NCI-H446 treated with DMSO at 0.1 percent for 48 hours (cell line): ENCODE measurements around the gene KDM4B.
"Not testable (repeated sequence)": the region's sequence is repeated elsewhere in the genome, so short reads cannot be mapped to it uniquely, and the experiment has no call there.

Source experiments
- DNase-seq: peaks from one replicate; lab custom pipeline; 2025; lab: John Stamatoyannopoulos, UW

KDM4B gene

GRCh38 chr19:5149932-5150901 lies 181.3 kb downstream of the KDM4B start:
- no peak for DNase-seq

DNA sequence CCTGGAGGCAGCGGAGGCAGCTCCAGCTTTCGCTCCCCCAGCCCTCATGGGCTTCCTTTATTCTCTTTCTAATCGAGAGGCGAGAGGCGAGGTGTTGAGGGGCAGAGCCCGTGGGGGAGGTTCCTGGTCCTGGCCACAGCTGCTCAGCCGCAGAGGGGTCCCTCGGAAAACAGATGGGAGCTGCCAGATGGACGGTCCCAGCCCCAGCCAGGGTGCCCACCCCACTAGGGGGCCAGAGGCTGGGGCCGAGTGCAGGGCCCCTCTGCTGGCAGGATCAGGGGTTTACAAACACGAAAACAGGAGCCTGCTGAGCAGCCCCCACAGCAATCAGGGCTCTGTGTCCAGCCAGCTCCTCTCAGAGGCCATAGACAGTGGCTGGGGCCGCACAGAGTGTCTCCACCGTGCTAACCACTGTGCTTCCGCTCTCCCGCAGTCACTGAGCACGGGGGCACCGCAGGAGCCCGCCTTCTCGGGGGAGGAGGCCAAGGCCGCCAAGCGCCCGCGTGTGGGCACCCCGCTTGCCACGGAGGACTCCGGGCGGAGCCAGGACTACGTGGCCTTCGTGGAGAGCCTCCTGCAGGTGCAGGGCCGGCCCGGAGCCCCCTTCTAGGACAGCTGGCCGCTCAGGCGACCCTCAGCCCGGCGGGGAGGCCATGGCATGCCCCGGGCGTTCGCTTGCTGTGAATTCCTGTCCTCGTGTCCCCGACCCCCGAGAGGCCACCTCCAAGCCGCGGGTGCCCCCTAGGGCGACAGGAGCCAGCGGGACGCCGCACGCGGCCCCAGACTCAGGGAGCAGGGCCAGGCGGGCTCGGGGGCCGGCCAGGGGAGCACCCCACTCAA lies 182.2 kb downstream of the KDM4B start:
- no peak for DNase-seq

GRCh38 chr19:5152013-5152763 lies 183.3 kb downstream of the KDM4B start:
- no peak for DNase-seq

DNA sequence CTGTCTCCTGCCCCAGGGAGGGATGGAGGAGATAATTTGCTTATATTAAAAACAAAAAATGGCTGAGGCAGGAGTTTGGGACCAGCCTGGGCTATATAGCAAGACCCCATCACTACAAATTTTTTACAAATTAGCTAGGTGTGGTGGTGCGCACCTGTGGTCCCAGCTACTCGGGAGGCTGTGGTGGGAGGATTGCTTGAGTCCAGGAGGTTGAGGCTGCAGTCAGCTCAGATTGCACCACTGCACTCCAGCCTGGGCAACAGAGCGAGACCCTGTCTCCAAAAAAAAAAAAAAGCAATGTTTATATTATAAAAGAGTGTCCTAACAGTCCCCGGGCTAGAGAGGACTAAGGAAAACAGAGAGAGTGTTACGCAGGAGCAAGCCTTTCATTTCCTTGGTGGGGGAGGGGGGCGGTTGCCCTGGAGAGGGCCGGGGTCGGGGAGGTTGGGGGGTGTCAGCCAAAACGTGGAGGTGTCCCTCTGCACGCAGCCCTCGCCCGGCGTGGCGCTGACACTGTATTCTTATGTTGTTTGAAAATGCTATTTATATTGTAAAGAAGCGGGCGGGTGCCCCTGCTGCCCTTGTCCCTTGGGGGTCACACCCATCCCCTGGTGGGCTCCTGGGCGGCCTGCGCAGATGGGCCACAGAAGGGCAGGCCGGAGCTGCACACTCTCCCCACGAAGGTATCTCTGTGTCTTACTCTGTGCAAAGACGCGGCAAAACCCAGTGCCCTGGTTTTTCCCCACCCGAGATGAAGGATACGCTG lies 184.0 kb downstream of the KDM4B start:
- no peak for DNase-seq

- DNase-seq: no peak
Measured at GRCh38 chr19:5153601-5154128, 184.8 kb downstream of the KDM4B start.

DNA sequence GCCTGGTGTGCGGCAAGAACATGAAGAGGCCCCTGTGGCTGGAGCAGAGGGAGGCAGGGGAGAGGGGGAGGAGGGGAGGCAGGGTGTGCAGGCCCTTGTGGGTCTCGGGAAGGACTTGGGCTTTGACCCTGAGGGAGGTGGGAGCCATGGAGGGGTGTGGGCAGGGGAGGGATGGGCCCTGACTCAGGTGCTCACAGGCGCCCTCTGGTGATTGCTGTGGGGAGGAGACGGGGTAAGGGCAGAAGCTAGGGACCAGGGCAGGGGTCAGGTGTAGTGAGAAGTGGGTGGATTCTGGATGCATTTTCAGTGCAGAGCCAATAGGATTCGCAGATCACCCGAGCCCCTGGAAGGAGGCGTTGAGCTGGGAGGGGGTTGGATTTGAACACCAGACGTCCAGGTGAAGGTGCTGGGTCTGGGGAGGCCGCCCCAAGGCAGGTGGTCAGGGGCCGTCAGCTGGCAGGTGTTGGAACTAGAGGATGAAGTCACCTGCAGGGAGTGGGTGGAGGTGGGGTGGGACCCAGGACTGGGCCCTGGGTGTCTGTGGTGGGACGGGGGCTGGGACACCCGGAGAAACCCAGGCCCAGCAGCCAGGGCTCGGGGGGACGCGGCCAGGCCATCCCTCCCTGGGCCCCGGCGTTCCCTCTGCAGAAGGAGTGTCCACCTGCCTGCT lies 185.4 kb downstream of the KDM4B start:
- DNase-seq: no peak

DNA sequence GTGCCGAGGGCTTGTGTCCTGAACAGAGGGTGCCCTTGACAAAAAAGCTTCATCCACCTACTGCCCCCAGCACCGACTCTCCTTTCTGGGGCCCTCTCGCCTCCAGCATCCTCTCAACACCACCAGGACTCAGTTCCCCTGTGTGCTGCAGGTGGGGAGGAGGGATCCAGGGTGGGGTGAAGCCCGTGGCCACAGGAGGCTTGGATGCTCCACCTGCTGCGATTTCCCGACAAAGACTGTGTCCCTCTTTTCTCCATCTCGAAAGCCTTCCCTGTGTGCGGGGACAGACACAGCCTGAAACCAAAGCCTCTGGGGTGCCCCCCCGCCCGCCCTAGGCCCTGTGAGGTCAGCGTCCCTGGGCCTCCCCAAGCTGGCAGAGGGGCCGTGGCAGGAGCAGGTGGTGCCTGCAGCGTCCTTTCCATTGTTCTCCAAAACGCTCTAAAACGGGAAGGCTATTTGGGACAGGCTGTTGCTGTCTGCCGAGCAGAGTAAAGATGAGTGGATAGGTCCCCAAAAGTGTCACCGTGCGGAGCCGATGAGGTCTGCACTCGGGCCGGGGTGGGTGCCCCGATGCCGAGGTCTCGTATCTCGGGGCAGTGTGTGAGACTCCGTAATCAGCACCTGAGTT lies 186.0 kb downstream of the KDM4B start:
- no peak for DNase-seq

- DNase-seq: no peak
Measured at GRCh38 chr19:5155586-5156210, 186.8 kb downstream of the KDM4B start.

DNA sequence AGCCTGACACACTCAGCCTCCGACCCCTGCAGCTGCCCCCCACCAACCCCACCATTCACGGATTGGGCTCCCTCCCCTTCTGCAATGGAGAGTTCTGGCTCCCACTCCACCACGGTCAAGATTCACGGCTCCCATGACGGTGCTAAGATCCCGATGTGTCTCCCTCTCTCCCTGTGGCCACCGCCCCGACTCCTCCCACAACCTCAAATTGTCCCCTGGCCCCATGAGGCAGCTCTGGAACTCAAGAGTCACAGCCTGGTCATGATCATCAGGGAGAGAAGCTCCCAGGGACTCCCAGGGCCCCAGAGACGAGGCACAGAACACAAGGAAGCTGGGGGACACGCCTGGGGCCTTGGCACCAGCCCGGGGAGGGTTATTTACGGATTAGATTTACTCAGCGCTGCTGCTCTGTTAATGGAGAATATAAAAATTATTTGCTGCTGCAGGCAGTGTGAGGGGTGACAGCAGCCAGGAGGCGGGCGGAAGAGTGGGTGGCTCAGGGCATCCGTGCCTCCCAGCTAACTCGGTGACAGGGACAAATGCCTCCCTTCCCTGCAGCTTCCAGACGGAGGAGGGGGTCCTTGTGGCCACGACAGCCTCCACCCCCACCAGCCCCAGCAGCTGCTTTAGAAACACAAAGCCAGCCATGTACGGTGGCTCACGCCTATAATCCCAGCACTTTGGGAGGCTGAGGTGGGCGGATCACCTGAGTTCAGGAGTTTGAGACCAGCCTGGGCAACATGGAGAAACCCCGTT lies 187.5 kb downstream of the KDM4B start:
- DNase-seq: no peak

- DNase-seq: no peak
Measured at GRCh38 chr19:5157186-5157585, 188.3 kb downstream of the KDM4B start.

DNA sequence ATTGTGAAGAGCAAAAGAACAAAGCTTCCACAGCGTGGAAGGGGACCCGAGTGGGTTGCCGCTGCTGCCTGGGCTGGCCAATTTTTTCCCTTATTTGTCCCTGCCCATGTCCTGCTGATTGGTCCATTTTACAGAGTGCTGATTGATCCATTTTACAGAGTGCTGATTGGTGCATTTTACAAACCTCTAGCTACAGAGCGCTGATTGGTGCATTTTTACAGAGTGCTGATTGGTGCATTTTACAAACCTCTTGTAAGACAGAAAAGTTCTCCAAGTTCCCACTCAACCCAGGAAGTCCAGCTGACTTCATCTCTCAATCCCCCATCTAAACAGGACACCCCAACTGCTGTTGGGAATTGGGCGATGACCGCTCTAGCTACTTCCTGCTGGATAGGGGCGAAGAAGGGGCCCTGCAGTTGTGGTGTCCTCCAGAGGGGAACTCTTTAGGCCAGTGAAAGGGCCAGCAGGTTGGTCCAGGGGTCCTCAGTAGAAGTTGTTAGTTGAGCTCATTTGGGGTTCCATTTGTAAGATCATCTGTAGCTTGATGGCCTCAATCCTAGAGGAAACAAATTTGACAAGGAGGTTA lies 189.7 kb downstream of the KDM4B start:
- DNase-seq: not testable (repeated sequence)

- not testable (repeated sequence) for DNase-seq
Measured at GRCh38 chr19:5160158-5160795, 191.4 kb downstream of the KDM4B start.

GRCh38 chr19:5164845-5165696 lies 196.2 kb downstream of the KDM4B start:
- not testable (repeated sequence) for DNase-seq

DNA sequence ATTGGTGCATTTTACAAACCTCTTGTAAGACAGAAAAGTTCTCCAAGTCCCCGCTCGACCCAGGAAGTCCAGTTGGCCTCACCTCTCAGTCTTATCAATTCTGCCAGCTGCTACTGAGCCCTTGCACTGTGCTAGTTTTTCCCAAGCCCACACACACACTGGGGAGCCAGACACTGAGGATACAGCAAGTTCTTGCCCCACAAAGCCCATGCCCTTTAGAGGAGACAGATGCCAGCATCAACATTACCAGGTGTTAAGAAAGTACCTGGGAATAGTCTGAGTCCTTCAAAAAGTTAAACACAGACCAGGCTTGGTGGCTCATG lies 196.7 kb downstream of the KDM4B start:
- DNase-seq: no peak

GRCh38 chr19:5166262-5166661 lies 197.3 kb downstream of the KDM4B start:
- no peak for DNase-seq

- no peak for DNase-seq
Measured at GRCh38 chr19:5170329-5170745, 201.4 kb downstream of the KDM4B start.

DNA sequence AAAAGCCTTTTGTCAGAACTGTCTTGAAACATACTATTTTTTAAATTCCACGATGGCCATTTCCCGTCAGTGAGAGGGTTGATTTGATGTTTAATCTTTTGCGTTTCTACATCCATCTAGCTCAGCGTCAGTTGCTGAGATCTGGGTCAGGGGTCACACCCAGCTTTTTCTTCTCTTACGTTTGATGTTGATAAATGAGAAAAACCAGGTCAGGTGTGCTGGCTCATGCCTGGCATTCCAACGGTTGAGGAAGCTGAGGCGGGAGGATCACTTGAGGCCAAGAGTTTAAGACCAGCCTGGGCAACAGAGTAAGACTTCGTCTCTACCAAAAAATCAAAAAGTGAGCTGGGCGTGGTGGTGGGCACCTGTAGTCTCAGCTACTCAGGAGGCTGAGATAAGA lies 202.8 kb downstream of the KDM4B start:
- DNase-seq: no peak
